ENCODE measurements around the gene TTPAL. TPM values are rescaled to one million over a fixed set of nuclear protein-coding genes. Genes with fewer than 3 reads are reported as not detected.

The TTPAL gene
- total and polyA plus RNA-seq, 7 donors: 1.2 to 8.4 (median 4.5) TPM

GRCh38 chr20:44449864-44450263 lies 25.8 kb upstream of the TTPAL start:
- DNase-seq (no peak), ATAC-seq (no peak)
- no peak overlapping the region for H3K4me3 ChIP-seq
- no peak overlapping the region for H3K27ac ChIP-seq
- no peaks in the 10 kb centered on the region for H3K9me3 ChIP-seq
- H3K27me3 ChIP-seq (ENCODE audit: insufficient read depth in 3 of 3, low read length in 2 of 3): no peaks in the 10 kb centered on the region
- no peaks in the 10 kb centered on the region for H3K36me3 ChIP-seq (ENCODE audit: insufficient read depth in 1 of 2, low read depth in 1 of 2)
- H3K4me1 ChIP-seq: no peaks in the 10 kb centered on the region
- intact Hi-C loops (cut with DNase I): no loop called here
- 84 to 86% (median 85%) methylated on average over 7 of the region's 7 CpGs for WGBS, 3 donors
- no peak for TF ChIP-seq CTCF (IDR thresholded peaks at IDR 0.05)

- DNase-seq: no peak
- no peak for TF ChIP-seq CTCF (IDR thresholded peaks at IDR 0.05)
- no peaks in the 10 kb centered on the region for H3K36me3 ChIP-seq (ENCODE audit: insufficient read depth in 1 of 2, low read depth in 1 of 2)
- H3K4me3 ChIP-seq: no peak overlapping the region
- no peak for ATAC-seq
- no peaks in the 10 kb centered on the region for H3K27me3 ChIP-seq (ENCODE audit: insufficient read depth in 3 of 3, low read length in 2 of 3)
- H3K9me3 ChIP-seq: no peaks in the 10 kb centered on the region
- H3K4me1 ChIP-seq: no peaks in the 10 kb centered on the region
- intact Hi-C loops (cut with DNase I): no loop called here
- no peak overlapping the region for H3K27ac ChIP-seq
- WGBS, 3 donors: 51 to 61% (median 54%) methylated on average over 3 of the region's 3 CpGs
These were observed 25.3 kb upstream of the TTPAL start for GRCh38 chr20:44450281-44450889.

DNA sequence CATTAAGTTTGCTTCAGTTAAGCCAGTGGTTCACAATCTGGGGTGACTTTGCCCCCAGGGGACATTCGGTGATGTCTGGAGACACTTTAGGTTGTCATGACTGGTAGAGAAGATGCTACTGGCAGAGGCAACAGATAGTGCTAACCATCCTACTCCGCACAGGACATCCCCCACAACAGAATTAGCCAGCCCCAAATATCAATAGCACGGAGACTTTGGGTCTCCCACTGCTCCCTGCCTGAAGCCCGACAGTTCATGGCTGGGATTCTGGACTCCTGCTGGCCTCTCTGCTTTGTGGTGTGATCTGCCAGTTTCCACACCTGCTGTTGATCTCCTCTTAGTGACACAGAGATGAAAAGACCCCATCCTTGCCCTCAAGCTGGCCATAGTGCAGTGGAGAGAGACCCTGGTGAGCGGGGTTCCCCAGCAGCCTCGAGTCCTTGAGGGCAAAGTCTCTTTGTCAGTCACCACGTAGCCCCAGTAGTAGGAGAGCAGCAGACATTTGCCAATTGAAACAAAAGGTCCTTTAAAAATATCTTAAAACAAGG lies 24.7 kb upstream of the TTPAL start:
- WGBS, 3 donors: 71 to 82% (median 75%) methylated on average over 7 of the region's 7 CpGs
- H3K27me3 ChIP-seq (ENCODE audit: insufficient read depth in 3 of 3, low read length in 2 of 3): no peaks in the 10 kb centered on the region
- no peak for TF ChIP-seq CTCF (IDR thresholded peaks at IDR 0.05)
- H3K4me3 ChIP-seq: no peak overlapping the region
- ATAC-seq (no peak), DNase-seq (no peak)
- H3K27ac ChIP-seq: no peak overlapping the region
- no peaks in the 10 kb centered on the region for H3K4me1 ChIP-seq
- no peaks in the 10 kb centered on the region for H3K36me3 ChIP-seq (ENCODE audit: insufficient read depth in 1 of 2, low read depth in 1 of 2)
- no peaks in the 10 kb centered on the region for H3K9me3 ChIP-seq
- intact Hi-C loops (cut with DNase I): no loop called here

DNA sequence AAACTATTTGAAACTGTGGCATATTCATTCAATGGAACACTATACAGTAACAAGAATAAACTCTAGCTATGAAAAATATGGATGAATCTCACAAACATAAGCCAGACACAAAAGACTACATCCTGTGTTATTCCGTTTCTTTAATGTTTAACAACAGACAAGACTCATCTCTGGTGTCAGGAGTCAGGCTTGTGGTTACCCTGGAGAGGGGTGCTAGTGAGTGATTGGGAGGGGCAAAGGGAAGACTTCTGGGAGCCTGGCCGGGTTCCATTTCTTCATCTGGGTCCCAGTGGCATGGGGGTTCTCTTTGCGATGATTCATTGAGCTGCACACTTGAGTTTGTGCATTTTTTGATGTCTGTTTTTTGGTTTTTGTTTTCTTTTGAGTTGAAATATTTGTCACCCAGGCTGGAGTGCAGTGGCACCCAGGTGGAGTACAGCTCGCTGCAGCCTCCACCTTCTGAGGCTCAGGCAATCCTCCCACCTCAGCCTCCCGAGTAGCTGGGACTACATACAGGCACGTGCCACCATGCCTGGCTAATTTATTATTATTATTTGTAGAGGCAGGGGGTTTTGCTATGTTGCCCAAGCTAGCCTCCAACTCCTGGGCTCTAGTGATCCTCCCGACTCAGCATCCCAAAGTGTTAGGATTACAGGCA lies 21.2 kb upstream of the TTPAL start:
- WGBS, 3 donors: 80 to 85% (median 81%) methylated on average over 7 of the region's 7 CpGs

More for the DNA sequence above, 21.2 kb upstream of the TTPAL start:
- DNase-seq (no peak), ATAC-seq (no peak)
- Histone ChIP-seq H3K4me3 (no peak overlapping the region), H3K27ac (no peak overlapping the region), H3K36me3 (ENCODE audit: insufficient read depth in 1 of 2, low read depth in 1 of 2) (no peaks in the 10 kb centered on the region), H3K4me1 (no peaks in the 10 kb centered on the region), H3K9me3 (no peaks in the 10 kb centered on the region), H3K27me3 (ENCODE audit: insufficient read depth in 3 of 3, low read length in 2 of 3) (no peaks in the 10 kb centered on the region)
- no peak for TF ChIP-seq CTCF (IDR thresholded peaks at IDR 0.05)
- intact Hi-C loops (cut with DNase I): no loop called here

Data from psoas muscle (tissue), 8 donors.